Caco-2 (cell line): ENCODE measurements around the gene MYO5C. TPM values are rescaled to one million over a fixed set of nuclear protein-coding genes. Genes with fewer than 3 reads are reported as not detected.

Source experiments
- BruUV-seq: library from RNA; stranded (reverse); fragments of 400-500 nt; replicated peaks from 2 replicates; lab custom pipeline; 2021; lab: Mats Ljungman, UMichigan
- CTCF ChIA-PET: fragments of 300-600 bp; sonication (Branson Sonifier 250); formaldehyde crosslinking; loops from one replicate; lab custom pipeline; 2022; ENCODE audit warnings: antibody characterized with exemption; lab: Charles Lee
- POLR2A ChIA-PET: fragments of 300-600 bp; sonication (Branson Sonifier 250); formaldehyde crosslinking; loops from one replicate; lab custom pipeline; 2022; ENCODE audit warnings: antibody characterized with exemption; lab: Charles Lee
- DNase-seq, 2 experiments: peaks; one replicate each; pipeline versions ENCODE4 v3.0.0 to v3.0.0-alpha.2; 2020 to 2022
- H3K27me3 ChIP-seq: replicated peaks from 2 replicates; pipeline ENCODE4 v1.6.0; 2011; ENCODE audit warnings: low read length; ENCODE audit not compliant: control insufficient read depth, insufficient read depth
- H3K36me3 ChIP-seq: 2 replicates; pipeline ENCODE4 v1.5.1; 2011; ENCODE audit warnings: low read length; ENCODE audit not compliant: control insufficient read depth, insufficient read depth
- H3K4me1 ChIP-seq: fragments of 250-450 bp; sonication (Bioruptor Pico); 2 replicates; pipeline ENCODE4 v1.5.1; 2020; ENCODE audit warnings: mild to moderate bottlenecking
- H3K4me3 ChIP-seq: 2 replicates; pipeline ENCODE4 v1.5.1; 2011; ENCODE audit warnings: low read depth, mild to moderate bottlenecking, control low read depth, low read length
- H3K9me3 ChIP-seq: fragments of 250-450 bp; sonication (Bioruptor Pico); 2 replicates; pipeline ENCODE4 v1.5.1; 2020; ENCODE audit warnings: mild to moderate bottlenecking, moderate library complexity
- H3K27ac Mint-ChIP-seq: one replicate; pipeline ENCODE4 v1.8.0; 2022; ENCODE audit warnings: mixed read lengths; ENCODE audit not compliant: unreplicated experiment
- H3K27me3 Mint-ChIP-seq: one replicate; pipeline ENCODE4 v1.8.0; 2022; ENCODE audit warnings: mixed read lengths; ENCODE audit not compliant: insufficient read depth, unreplicated experiment
- H3K36me3 Mint-ChIP-seq: one replicate; pipeline ENCODE4 v1.8.0; 2022; ENCODE audit warnings: mild to moderate bottlenecking, mixed read lengths; ENCODE audit not compliant: insufficient read depth, unreplicated experiment
- H3K4me1 Mint-ChIP-seq: one replicate; pipeline ENCODE4 v1.8.0; 2022; ENCODE audit warnings: low read depth, mixed read lengths; ENCODE audit not compliant: unreplicated experiment
- H3K4me3 Mint-ChIP-seq: one replicate; pipeline ENCODE4 v1.8.0; 2022; ENCODE audit warnings: mild to moderate bottlenecking, moderate library complexity, mixed read lengths; ENCODE audit not compliant: unreplicated experiment
- H3K9me3 Mint-ChIP-seq: one replicate; pipeline ENCODE4 v1.8.0; 2022; ENCODE audit warnings: mixed read lengths; ENCODE audit not compliant: unreplicated experiment
- intact Hi-C: fragments of 100-400 bp; cut with micrococcal nuclease; formaldehyde crosslinking; loops from one replicate; pipeline ENCODE4 v1.10.0; 2022; ENCODE audit not compliant: unreplicated experiment
- total RNA-seq: library from RNA; stranded (reverse); gene quantifications from 2 replicates; pipeline ENCODE4 v1.2.3, GENCODE V29; 2022
- TF ChIP-seq, protein P1 (sequence below), 2 experiments: fragments of 200-600 bp in 1 of 2; IDR thresholded peaks; 1 replicate in 1 of 2; 2 replicates in 1 of 2; pipeline versions ENCODE4 v1.5.1 to v1.8.0; 2011 to 2022; ENCODE audit warnings: antibody characterized with exemption in 1 of 2, control low read depth in 1 of 2, inconsistent platforms in 1 of 2, low read depth in 1 of 2, low read length in 1 of 2, mild to moderate bottlenecking in 1 of 2, moderate library complexity in 1 of 2; ENCODE audit not compliant: insufficient read depth in 1 of 2, severe bottlenecking in 1 of 2, unreplicated experiment in 1 of 2

The MYO5C gene
- total RNA-seq, 1 experiment from 2014 or later = 33.5 TPM

DNA sequence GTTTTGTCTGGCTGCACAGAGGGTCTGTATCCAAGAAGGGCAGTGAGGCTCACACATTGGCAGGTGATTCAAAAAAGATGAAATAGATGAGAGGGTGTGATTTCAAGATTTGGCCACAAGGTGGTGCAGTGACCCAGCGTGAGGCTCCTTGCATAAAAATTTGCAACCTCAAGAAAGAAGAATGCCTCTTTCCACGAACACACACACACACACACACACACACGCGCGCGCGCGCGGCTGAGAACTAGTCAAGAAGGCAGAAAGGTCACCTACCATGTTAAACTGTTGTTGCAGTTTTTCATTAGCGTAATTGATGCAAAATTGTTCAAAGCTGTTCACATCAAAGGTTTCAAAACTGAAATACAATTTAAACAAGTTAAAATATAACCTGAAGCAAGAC lies 39.2 kb downstream of the MYO5C start:
- TF ChIP-seq, protein P1, sequence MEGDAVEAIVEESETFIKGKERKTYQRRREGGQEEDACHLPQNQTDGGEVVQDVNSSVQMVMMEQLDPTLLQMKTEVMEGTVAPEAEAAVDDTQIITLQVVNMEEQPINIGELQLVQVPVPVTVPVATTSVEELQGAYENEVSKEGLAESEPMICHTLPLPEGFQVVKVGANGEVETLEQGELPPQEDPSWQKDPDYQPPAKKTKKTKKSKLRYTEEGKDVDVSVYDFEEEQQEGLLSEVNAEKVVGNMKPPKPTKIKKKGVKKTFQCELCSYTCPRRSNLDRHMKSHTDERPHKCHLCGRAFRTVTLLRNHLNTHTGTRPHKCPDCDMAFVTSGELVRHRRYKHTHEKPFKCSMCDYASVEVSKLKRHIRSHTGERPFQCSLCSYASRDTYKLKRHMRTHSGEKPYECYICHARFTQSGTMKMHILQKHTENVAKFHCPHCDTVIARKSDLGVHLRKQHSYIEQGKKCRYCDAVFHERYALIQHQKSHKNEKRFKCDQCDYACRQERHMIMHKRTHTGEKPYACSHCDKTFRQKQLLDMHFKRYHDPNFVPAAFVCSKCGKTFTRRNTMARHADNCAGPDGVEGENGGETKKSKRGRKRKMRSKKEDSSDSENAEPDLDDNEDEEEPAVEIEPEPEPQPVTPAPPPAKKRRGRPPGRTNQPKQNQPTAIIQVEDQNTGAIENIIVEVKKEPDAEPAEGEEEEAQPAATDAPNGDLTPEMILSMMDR (IDR thresholded peaks at IDR 0.05; ENCODE audit: insufficient read depth in 1 of 2, low read depth in 1 of 2, low read length in 1 of 2, severe bottlenecking in 1 of 2, unreplicated experiment in 1 of 2) = peak; percentile 66 to 69
- POLR2A ChIA-PET = no interaction called here
- no peaks in the 10 kb centered on the region for H3K27me3 ChIP-seq
- no peaks in the 10 kb centered on the region for H3K9me3 ChIP-seq
- H3K27me3 Mint-ChIP-seq = no peaks in the 10 kb centered on the region
- DNase-seq = peak; percentile 61 to 70
- H3K27ac Mint-ChIP-seq = peak overlapping the region; percentile 33
- CTCF ChIA-PET = interaction anchor here (0.6 to 3.1 kb wide), 4 partner anchors 32 to 482 kb away, joined by 4 to 10 read pairs (median 4); no protein-coding TSS in a partner anchor
- H3K36me3 ChIP-seq = peaks cover 1% of the 10 kb centered on the region; the same call in 1 of the 2 replicates
- no TSS peak for BruUV-seq
- no peak overlapping the region for H3K4me3 ChIP-seq
- no peaks in the 10 kb centered on the region for H3K4me1 ChIP-seq
- no peaks in the 10 kb centered on the region for H3K4me1 Mint-ChIP-seq
- no peaks in the 10 kb centered on the region for H3K9me3 Mint-ChIP-seq
- peaks cover 38% of the 10 kb centered on the region for H3K36me3 Mint-ChIP-seq
- no peak overlapping the region for H3K4me3 Mint-ChIP-seq
- intact Hi-C loops = loop anchor here (1.0 to 10.0 kb wide), 7 partner anchors 32 to 479 kb away; partner anchors contain the start of genes ARPP19 and MYO5A

DNA sequence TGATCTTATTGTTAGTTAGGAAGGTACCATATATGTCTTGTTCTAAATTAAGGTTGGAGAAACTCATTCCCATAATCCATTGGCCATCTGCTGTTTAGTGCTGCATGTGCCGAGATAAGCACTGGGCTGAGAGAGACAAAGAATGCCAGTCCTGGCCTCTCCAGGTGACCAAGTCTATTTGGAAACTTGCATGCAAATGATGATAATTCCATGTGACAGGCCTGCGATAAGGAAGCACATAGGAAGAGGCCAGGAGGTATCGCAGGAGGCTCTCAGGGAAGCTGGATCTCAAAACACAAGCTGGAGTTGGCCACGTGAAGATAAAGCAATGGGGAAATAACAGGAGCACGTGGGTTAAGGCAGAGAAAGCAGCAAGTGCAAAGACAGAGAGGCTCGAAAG lies 39.7 kb downstream of the MYO5C start:
- intact Hi-C loops = loop anchor here (1.0 to 10.0 kb wide), 7 partner anchors 33 to 479 kb away; partner anchors contain the start of genes ARPP19 and MYO5A
- H3K4me3 ChIP-seq = no peak overlapping the region
- Mint-ChIP-seq H3K4me1 (no peaks in the 10 kb centered on the region), H3K9me3 (no peaks in the 10 kb centered on the region), H3K27me3 (no peaks in the 10 kb centered on the region), H3K36me3 (peaks cover 42% of the 10 kb centered on the region), H3K27ac (peak overlapping the region; percentile 33), H3K4me3 (no peak overlapping the region)
- ChIA-PET POLR2A (interaction anchor here (0.9 kb wide), 1 partner anchor 40 kb away, joined by 3 read pairs; the partner anchor contains the start of gene MYO5C), CTCF (interaction anchor here (3.1 kb wide), 1 partner anchor 480 kb away, joined by 10 read pairs; no protein-coding TSS in a partner anchor)
- peaks cover 1% of the 10 kb centered on the region; the same call in 1 of the 2 replicates for H3K36me3 ChIP-seq
- H3K4me1 ChIP-seq = peaks cover 3% of the 10 kb centered on the region; the same call in 1 of the 2 replicates
- H3K27me3 ChIP-seq = no peaks in the 10 kb centered on the region
- no peak for DNase-seq
- no TSS peak for BruUV-seq
- TF ChIP-seq, protein P1 (IDR thresholded peaks at IDR 0.05; ENCODE audit: insufficient read depth in 1 of 2, low read depth in 1 of 2, low read length in 1 of 2, severe bottlenecking in 1 of 2, unreplicated experiment in 1 of 2) = no peak
- H3K9me3 ChIP-seq = no peaks in the 10 kb centered on the region

DNA sequence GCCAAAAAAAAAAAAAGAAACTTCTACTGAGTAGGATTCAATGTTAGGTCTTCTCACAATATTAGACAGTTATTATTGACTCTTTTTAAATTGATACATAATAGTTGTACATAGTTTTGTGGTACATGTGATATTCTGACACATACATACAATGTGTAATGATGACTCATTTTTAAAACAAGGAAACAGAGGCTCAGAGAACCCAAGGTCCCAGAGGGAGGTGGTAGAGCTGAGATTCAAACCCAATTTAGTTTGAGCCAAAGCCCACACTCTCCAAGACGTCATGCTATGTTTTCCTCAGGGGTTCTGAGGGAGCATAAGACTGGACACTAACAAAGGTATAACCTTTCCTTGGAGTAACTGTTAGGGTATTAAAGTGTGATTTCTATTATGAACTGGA lies 40.6 kb downstream of the MYO5C start:
- no peak for DNase-seq
- Histone ChIP-seq H3K27me3 (no peaks in the 10 kb centered on the region), H3K4me3 (no peak overlapping the region), H3K9me3 (no peaks in the 10 kb centered on the region), H3K4me1 (peaks cover 5% of the 10 kb centered on the region; the same call in 1 of the 2 replicates), H3K36me3 (peaks cover 1% of the 10 kb centered on the region; the same call in 1 of the 2 replicates)
- intact Hi-C loops = loop anchor here (10.0 kb wide), 2 partner anchors 140 to 270 kb away; partner anchors contain the start of gene MYO5A
- TF ChIP-seq, protein P1 (IDR thresholded peaks at IDR 0.05; ENCODE audit: insufficient read depth in 1 of 2, low read depth in 1 of 2, low read length in 1 of 2, severe bottlenecking in 1 of 2, unreplicated experiment in 1 of 2) = no peak
- H3K27me3 Mint-ChIP-seq = no peaks in the 10 kb centered on the region
- H3K4me3 Mint-ChIP-seq = no peak overlapping the region
- H3K9me3 Mint-ChIP-seq = no peaks in the 10 kb centered on the region
- H3K4me1 Mint-ChIP-seq = no peaks in the 10 kb centered on the region
- ChIA-PET CTCF (interaction anchor here (3.1 kb wide), 1 partner anchor 481 kb away, joined by 10 read pairs; no protein-coding TSS in a partner anchor), POLR2A (interaction anchor here (0.9 kb wide), 1 partner anchor 41 kb away, joined by 3 read pairs; the partner anchor contains the start of gene MYO5C)
- H3K36me3 Mint-ChIP-seq = peaks cover 46% of the 10 kb centered on the region
- no TSS peak for BruUV-seq
- no peak overlapping the region for H3K27ac Mint-ChIP-seq
